WTC11 (cell line): Measurements from ENCODE around the gene MAS1L. TPM values are rescaled to one million over a fixed set of nuclear protein-coding genes. Genes with fewer than 3 reads are reported as not detected.

Experiments
- total RNA-seq: library from RNA; stranded (reverse); gene quantifications from 3 replicates; pipeline ENCODE4 v1.2.3, GENCODE V29; 2021

The MAS1L gene
- total RNA-seq, 1 experiment from 2014 or later = not detected

Other genes with a start within 250 kb of the MAS1L start
- gene OR14J1, start 186.3 kb downstream of the MAS1L start, total RNA-seq = not detected in 3 replicates
- gene OR5V1, start 119.1 kb downstream of the MAS1L start, total RNA-seq = not detected in 3 replicates
- gene OR12D3, start 112.7 kb downstream of the MAS1L start, total RNA-seq = not detected in 3 replicates
- gene OR12D2, start 92.3 kb downstream of the MAS1L start, total RNA-seq = not detected in 3 replicates
- not detected in 3 replicates for gene OR12D1, start 73.0 kb downstream of the MAS1L start, total RNA-seq
- gene OR10C1, start 48.6 kb downstream of the MAS1L start, total RNA-seq = not detected in 3 replicates
- gene OR11A1, start 30.9 kb downstream of the MAS1L start, total RNA-seq = not detected in 3 replicates
- gene OR2H1, start 30.8 kb downstream of the MAS1L start, total RNA-seq = not detected in 3 replicates
- 0.15 TPM in 1 of 3 replicates, not detected in the others for gene UBD, start 71.8 kb upstream of the MAS1L start, total RNA-seq
- not detected in 3 replicates for gene OR2H2, start 97.2 kb upstream of the MAS1L start, total RNA-seq
- 82.5 to 107 TPM (median 83.0 TPM) in 3 replicates for gene GABBR1, start 145.2 kb upstream of the MAS1L start, total RNA-seq
- gene MOG, start 169.1 kb upstream of the MAS1L start, total RNA-seq = 0.55 to 1.2 TPM (median 0.57 TPM) in 3 replicates
- 6.0 to 6.4 TPM (median 6.2 TPM) in 3 replicates for gene ZFP57, start 193.2 kb upstream of the MAS1L start, total RNA-seq
- 7.5 to 11.8 TPM (median 11.2 TPM) in 3 replicates for gene HLA-F, start 235.5 kb upstream of the MAS1L start, total RNA-seq